22Rv1 (cell line): ENCODE measurements around the gene IL4R.

Source experiments
- H3K27ac ChIP-seq: fragments of 450-650 bp; 2 replicates; pipeline ENCODE4 v1.5.1; 2017
- CTCF ChIP-seq: fragments of 450-650 bp; IDR thresholded peaks from 2 replicates; pipeline ENCODE4 v1.5.1; 2017; ENCODE audit warnings: mild to moderate bottlenecking
- ZFX ChIP-seq: fragments of 450-650 bp; IDR thresholded peaks from 2 replicates; pipeline ENCODE4 v1.6.1; 2017; ENCODE audit warnings: antibody characterized with exemption, borderline replicate concordance

Gene IL4R

GRCh38 chr16:27322858-27323780 lies 9.3 kb downstream of the IL4R start:
- no peak for TF ChIP-seq ZFX
- no peak for TF ChIP-seq CTCF
- no peak overlapping the region for H3K27ac ChIP-seq

- H3K27ac ChIP-seq, result no peak overlapping the region
These were observed 10.2 kb downstream of the IL4R start for GRCh38 chr16:27323781-27324561.

GRCh38 chr16:27324851-27325301 lies 11.1 kb downstream of the IL4R start:
- TF ChIP-seq ZFX (no peak), CTCF (no peak)
- H3K27ac ChIP-seq, result no peak overlapping the region

More at GRCh38 chr16:27323781-27324561, 10.2 kb downstream of the IL4R start:
- TF ChIP-seq ZFX (no peak), CTCF (no peak)

GRCh38 chr16:27325736-27326135 lies 12.0 kb downstream of the IL4R start:
- no peak overlapping the region for H3K27ac ChIP-seq
- TF ChIP-seq CTCF (no peak), ZFX (no peak)

- no peak overlapping the region for H3K27ac ChIP-seq
- no peak for TF ChIP-seq ZFX
- TF ChIP-seq CTCF, result no peak
These were observed 12.5 kb downstream of the IL4R start for GRCh38 chr16:27326251-27326650.

GRCh38 chr16:27326738-27327585 lies 13.2 kb downstream of the IL4R start:
- TF ChIP-seq CTCF (no peak), ZFX (no peak)
- no peak overlapping the region for H3K27ac ChIP-seq
